Measurements from ENCODE around the gene ARHGEF33.

- TF ChIP-seq EZH2phosphoT487 (IDR thresholded peaks at IDR 0.05; ENCODE audit: borderline replicate concordance, low read length) (no peak), CTCF (conservative IDR thresholded peaks at IDR 0.05; ENCODE audit: low read depth, low read length) (no peak)
Measured at GRCh38 chr2:38898256-38898655, 8.6 kb downstream of the ARHGEF33 start.

All from PC-3 (cell line).